ENCODE data around the gene NOS1AP. TPM values are rescaled to one million over a fixed set of nuclear protein-coding genes. Genes with fewer than 3 reads are reported as not detected.

The NOS1AP gene
- polyA plus RNA-seq, 1 of the 3 experiments (the other 2 are of a cell fraction): 0.03 TPM

GRCh38 chr1:162388615-162389014 is 319.1 kb downstream of the NOS1AP start (continued):
- no peak for TF ChIP-seq NRF1 (IDR thresholded peaks at IDR 0.05; ENCODE audit: low read depth, low read length)

- H3K9ac ChIP-seq: no peak overlapping the region
- no peaks in the 10 kb centered on the region for H3K9me2 ChIP-seq
- no peak overlapping the region for H3K4me2 ChIP-seq
- H3K4me3 ChIP-seq (ENCODE audit: low read depth in 2 of 2, low read length in 1 of 2): no peak overlapping the region
- no peaks in the 10 kb centered on the region for H3K36me3 ChIP-seq (replicated peaks in 1 of 2; ENCODE audit: control insufficient read depth in 1 of 2, insufficient read depth in 2 of 2, low read length in 1 of 2)
- H3K9me3 ChIP-seq: no peaks in the 10 kb centered on the region
- ChIA-PET POLR2A (no interaction called here), CTCF (interaction anchor here (0.7 to 6.2 kb wide), 8 partner anchors 24 to 596 kb away, joined by 3 to 63 read pairs (median 3); no protein-coding TSS in a partner anchor)
- no peaks in the 10 kb centered on the region for H4K20me1 ChIP-seq (ENCODE audit: insufficient read depth)
- 63% methylated on average over 11 of the region's 11 CpGs for WGBS (ENCODE audit: low lambda C conversion rate)
- H3K79me2 ChIP-seq (ENCODE audit: insufficient read depth): no peaks in the 10 kb centered on the region
- TF ChIP-seq YY1 (IDR thresholded peaks at IDR 0.05; ENCODE audit: low read depth) (no peak), CHD2 (IDR thresholded peaks at IDR 0.05; ENCODE audit: low read length, partially characterized antibody) (no peak), EZH2phosphoT487 (IDR thresholded peaks at IDR 0.05; ENCODE audit: borderline replicate concordance, low read depth) (no peak), POLR2AphosphoS5 (IDR thresholded peaks at IDR 0.05; ENCODE audit: low read depth, low read length) (no peak), SMC3 (IDR thresholded peaks at IDR 0.05; ENCODE audit: low read depth, low read length) (no peak), JUND (IDR thresholded peaks at IDR 0.05) (no peak), TCF12 (IDR thresholded peaks at IDR 0.05) (no peak), TEAD4 (IDR thresholded peaks at IDR 0.05; ENCODE audit: borderline replicate concordance, insufficient read depth) (no peak), USF2 (IDR thresholded peaks at IDR 0.05; ENCODE audit: borderline replicate concordance, low read depth, low read length) (no peak), USF1 (IDR thresholded peaks at IDR 0.05; ENCODE audit: borderline replicate concordance, low read depth) (no peak), GATA2 (CRISPR knock-in tag; IDR thresholded peaks at IDR 0.05) (no peak), RCOR1 (IDR thresholded peaks at IDR 0.05; ENCODE audit: low read length) (no peak), CTCF (IDR thresholded peaks at IDR 0.05) (no peak), PBX3 (IDR thresholded peaks at IDR 0.05) (no peak), SIN3A (IDR thresholded peaks at IDR 0.05; ENCODE audit: borderline replicate concordance, low read depth, low read length) (no peak), TAF1 (IDR thresholded peaks at IDR 0.05; ENCODE audit: borderline replicate concordance, low read depth, low read length) (no peak), ELF1 (IDR thresholded peaks at IDR 0.05) (no peak), GABPA (IDR thresholded peaks at IDR 0.05; ENCODE audit: low read depth) (no peak), RAD21 (IDR thresholded peaks at IDR 0.05; ENCODE audit: low read length) (no peak)
- no peak overlapping the region for H3K27ac ChIP-seq (ENCODE audit: low read depth in 2 of 2, low read length in 1 of 2)
- peaks cover 5% of the 10 kb centered on the region for H3F3A ChIP-seq (replicated peaks; ENCODE audit: insufficient read depth)
- H3K4me1 ChIP-seq (ENCODE audit: control insufficient read depth in 1 of 2, insufficient read depth in 2 of 2, low read depth in 1 of 2, low read length in 1 of 2): peaks cover 0 to 19% of the 10 kb centered on the region in 2 experiments; a peak in 1 of 4 replicates
- H3K27me3 ChIP-seq (ENCODE audit: insufficient read depth): peaks cover 4% of the 10 kb centered on the region; the same call in 1 of the 2 replicates
- no peak overlapping the region for H2AFZ ChIP-seq (ENCODE audit: low read depth)
- no peak for DNase-seq
These were observed 319.7 kb downstream of the NOS1AP start for GRCh38 chr1:162389021-162389818.

All from SK-N-SH (cell line).